ENCODE results near the gene DIRAS1.

Gene DIRAS1, protein sequence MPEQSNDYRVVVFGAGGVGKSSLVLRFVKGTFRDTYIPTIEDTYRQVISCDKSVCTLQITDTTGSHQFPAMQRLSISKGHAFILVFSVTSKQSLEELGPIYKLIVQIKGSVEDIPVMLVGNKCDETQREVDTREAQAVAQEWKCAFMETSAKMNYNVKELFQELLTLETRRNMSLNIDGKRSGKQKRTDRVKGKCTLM

GRCh38 chr19:2720777-2721569, at the start of gene DIRAS1:
Gene DIRAS1 (minus strand): TSS chr19:2721372. CDS start chr19:2717806, 3,566 bp downstream.
- no peak for DNase-seq

- DNase-seq: peak in 13 of 56 donors; percentile 7 to 60 (median 28)
These were observed 49.2 kb upstream of the DIRAS1 start for GRCh38 chr19:2770055-2771013.

DNA sequence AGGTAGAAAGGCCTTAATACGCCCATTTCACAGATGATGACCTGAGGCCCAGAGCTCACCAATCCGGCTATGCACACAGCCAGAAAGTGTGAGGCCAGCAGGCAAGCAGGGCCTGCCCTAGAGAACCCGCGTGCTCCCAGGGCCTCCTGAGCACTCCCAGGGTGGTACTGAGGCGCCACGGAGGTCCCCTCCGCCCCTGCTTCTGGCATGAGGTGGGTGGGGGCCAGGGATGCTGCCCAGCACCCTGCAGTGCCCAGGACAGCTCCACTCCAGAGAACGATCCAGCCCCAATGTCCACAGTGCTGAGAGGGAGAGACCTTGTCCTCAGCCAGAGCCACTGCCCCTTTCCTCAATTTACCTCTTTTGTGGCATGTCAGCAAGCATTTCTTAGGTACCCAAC, 48.0 kb upstream of the DIRAS1 start:
- no peak for DNase-seq

- DNase-seq: no peak
These were observed 47.4 kb upstream of the DIRAS1 start for GRCh38 chr19:2768365-2769132.

DNA sequence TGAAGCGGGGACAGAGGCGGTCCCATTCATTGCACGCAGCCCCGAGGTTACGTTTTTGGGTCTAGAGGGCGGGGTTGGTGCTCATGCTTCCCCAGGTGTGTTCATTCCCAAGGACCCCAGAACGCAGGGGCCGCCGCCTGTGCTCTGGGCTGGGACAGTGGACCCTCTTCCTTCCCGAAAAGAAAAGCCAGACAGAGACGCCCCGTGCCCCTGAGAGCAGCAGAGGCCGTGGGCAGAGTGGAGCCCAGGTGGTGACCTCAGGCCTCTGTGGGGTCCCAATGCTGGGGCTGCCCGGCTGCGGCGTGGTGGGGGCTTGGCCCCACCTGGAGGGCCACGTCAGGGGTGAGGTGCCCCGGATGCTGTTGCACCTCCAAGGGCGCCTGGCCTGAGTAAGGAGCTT, 46.5 kb upstream of the DIRAS1 start:
- DNase-seq: no peak

DNA sequence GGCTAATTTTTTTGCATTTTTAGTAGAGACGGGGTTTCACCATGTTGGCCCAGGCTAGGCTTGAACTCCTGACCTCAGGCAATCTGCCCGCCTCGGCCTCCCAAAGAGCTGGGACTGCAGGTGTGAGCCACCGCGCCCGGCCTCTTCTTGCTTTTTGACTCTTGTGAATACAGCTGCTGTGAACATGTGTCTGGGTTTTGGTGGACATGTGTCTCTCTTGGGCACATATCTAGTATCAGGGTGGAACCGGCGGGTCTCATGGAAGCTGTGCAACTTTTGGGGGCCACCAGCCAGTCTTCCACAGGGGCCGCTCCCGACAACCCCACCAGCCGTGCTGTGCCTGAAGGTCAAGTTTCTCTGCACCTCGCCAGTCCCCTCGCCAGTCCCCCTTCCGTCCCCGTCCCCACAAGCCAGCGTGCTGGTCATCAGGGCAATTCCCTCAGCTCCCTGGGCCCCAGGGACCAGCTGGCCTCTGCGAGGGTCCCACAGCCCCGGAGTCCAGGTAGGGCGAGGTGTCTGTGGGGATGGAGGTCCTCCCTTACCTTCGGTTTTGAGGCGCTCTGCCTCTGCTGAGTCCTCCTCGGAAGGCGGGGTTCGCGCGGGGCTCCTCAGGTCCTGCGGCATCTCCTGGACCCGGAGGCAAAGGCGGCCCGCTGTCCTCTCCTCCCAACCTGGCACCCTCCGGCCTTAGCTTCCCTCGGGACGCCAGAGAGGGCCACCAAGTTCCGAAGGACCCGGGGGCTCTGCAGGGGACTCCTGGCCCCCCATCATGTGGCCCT, 45.6 kb upstream of the DIRAS1 start:
- no peak for DNase-seq

DNA sequence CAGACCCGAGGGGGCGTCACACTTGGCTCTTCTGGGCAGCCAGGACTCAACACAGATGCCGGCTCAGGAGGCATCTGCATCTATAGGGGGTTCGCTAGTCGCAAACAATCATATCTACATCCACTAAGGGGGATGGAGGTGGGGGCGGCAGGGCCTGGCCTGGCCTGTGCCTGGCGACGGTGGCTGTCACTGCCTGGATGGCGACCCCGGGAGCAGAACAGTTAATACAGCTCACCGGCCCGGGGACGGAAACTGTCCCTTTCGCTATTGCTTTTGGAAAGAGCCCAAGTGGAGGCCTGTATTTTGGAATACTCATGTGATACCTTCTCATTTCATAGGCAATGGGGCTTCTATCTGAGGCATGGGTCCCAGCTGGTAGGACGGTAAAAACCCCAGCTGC, 44.2 kb upstream of the DIRAS1 start:
- no peak for DNase-seq

- no peak for DNase-seq
These were observed 43.8 kb upstream of the DIRAS1 start for GRCh38 chr19:2764945-2765344.

DNA sequence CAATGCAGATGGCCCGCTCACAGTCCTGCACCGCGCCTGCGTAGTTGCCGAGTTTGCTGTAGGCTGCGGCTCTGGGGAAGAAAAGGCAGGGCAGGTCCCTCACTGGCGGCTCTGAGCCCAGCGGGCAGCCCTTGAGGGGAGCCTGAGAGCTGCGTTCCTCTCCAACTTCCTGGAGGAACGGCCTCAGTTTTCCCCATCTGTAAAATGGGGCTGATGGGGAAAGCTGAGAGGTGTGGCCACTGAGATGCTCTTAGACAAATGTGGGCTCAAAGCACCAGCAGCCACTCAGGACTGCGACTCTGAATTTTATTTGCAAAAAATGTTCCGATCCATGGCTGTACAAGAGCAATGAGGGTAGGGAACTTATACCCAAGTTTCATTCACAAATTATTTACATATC, 42.5 kb upstream of the DIRAS1 start:
- DNase-seq: no peak

DNA sequence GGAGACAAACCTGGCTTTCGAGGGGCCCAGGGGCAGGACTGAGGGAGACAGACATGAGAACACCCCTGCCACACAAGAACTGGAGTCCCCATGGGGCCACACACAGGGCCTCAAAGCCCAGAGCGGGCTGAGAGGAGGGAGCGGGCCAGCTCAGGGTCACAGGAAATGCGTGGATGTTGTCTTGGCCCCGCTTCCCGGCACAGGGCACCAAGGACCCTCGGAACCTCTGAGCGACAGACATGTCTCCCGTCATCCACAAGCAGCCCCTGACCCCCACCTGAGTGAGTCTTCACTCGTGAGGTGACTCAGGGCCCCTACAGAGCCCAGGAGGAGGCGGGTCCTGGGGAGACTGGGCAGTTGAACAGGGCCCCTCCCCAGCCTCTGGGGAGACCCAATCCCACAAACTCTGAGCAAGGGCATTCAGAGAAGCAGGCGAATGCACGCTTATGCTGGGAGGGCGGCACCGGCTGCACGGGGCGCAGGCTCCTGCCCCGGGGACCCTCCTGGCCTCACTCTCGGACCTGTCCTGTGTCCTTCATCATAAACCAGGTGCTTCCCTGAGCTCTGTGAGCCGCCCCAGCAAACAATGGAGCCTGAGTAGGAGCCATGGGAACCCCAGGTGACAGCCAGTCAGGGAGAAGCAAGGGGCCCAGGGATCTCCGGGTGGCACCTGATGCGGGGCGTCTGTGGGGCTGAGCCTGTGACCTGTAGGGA, 41.8 kb upstream of the DIRAS1 start:
- DNase-seq: no peak

DNA sequence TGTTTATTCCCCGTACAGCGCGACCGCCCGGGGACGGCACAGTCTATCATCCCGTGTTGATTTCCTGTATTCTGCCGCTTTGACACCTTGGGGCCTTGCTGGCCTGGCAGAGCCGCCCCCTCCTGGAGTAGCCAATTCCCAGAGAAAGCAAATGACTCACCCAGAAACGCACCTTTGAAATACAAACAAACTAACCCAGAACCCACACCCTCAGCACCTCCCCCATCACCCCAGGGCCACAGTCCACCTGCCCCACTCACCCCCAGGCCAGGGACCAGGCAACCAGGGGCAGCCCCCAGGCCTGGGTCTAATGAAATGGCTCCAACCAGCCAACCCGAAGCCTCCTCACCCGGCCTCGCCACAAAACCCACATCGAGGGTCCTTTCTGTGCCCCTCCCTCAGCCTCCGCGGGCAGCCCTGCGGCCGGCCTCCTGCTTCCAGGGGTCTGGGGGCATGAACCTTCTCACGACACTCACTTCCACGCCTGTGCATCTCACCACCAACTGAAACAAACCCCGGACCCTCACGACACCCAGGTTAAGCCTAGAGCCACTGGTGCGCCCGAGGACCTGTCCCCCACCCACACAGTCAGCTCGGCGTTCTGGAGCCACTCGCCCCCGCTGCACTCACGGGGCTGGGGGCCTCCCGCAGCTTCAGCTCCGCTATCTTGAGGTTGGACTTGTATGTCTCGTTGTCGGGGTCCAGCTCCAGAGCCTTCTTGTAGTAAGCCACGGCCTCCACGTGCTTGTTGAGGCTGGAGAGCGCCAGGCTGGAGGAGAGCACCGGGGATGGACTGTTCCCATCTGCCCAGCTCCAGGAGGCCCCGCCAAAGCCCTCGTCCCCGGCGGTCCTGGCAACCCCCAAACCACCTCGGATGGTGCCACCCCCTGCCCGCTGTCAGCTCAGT, 41.0 kb upstream of the DIRAS1 start:
- DNase-seq: no peak

GRCh38 chr19:2761309-2761677, 40.1 kb upstream of the DIRAS1 start:
- DNase-seq: no peak

DNA sequence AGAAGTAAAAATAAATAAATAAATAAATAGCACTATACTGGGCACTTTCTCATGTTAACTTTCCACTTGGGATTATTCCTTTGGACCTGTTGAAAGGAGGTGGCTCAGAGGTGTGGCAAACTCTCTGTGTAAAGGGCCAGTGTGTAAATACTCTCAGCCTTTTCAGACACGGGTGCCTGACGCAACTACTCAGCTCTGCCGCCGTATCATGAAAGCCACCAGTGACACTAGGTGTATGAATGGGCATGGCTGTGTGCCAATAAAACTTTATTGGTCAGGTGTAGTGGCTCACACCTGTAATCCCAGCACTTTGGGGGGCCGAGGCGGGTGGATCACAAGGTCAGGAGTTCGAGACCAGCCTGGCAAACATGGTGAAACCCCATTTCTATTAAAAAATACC, 38.8 kb upstream of the DIRAS1 start:
- no peak for DNase-seq

GRCh38 chr19:2759362-2759761, 38.2 kb upstream of the DIRAS1 start:
- no peak for DNase-seq

GRCh38 chr19:2758601-2759313, 37.6 kb upstream of the DIRAS1 start:
- DNase-seq: no peak

GRCh38 chr19:2756921-2757881, 36.0 kb upstream of the DIRAS1 start:
- no peak for DNase-seq

GRCh38 chr19:2756477-2756876, 35.3 kb upstream of the DIRAS1 start:
- DNase-seq: no peak
